Liver (tissue), 9 donors: ENCODE measurements around the gene ZNF865. TPM values are rescaled to one million over a fixed set of nuclear protein-coding genes. Genes with fewer than 3 reads are reported as not detected.

ENCODE experiments used
- DNase-seq: peaks from one replicate; pipeline ENCODE4 v3.0.0-alpha.2; 2017; ENCODE audit warnings: low spot score
- H3K27ac ChIP-seq, 2 donors: one replicate each; pipeline ENCODE4 v1.7.0; 2013; ENCODE audit warnings: inconsistent platforms in 2 of 2, low read length in 2 of 2, control low read depth in 1 of 2, low read depth in 1 of 2, mild to moderate bottlenecking in 1 of 2
- H3K27me3 ChIP-seq, 4 donors: one replicate each; pipeline versions ENCODE4 v1.6.1 to v1.7.0; 2013; ENCODE audit warnings: low read length in 3 of 4, inconsistent platforms in 1 of 4, mild to moderate bottlenecking in 1 of 4, moderate library complexity in 1 of 4; ENCODE audit not compliant: control insufficient read depth in 4 of 4, insufficient read depth in 4 of 4
- H3K36me3 ChIP-seq, 4 donors: one replicate each; pipeline versions ENCODE4 v1.6.1 to v1.7.0; 2013; ENCODE audit warnings: low read length in 3 of 4, mild to moderate bottlenecking in 3 of 4, low read depth in 1 of 4, moderate library complexity in 1 of 4; ENCODE audit not compliant: control insufficient read depth in 4 of 4, insufficient read depth in 3 of 4
- H3K4me1 ChIP-seq, 4 donors: one replicate each; pipeline versions ENCODE4 v1.6.1 to v1.7.0; 2013; ENCODE audit warnings: low read length in 3 of 4, mild to moderate bottlenecking in 3 of 4, moderate library complexity in 1 of 4; ENCODE audit not compliant: control insufficient read depth in 4 of 4, insufficient read depth in 4 of 4
- H3K4me3 ChIP-seq, 3 donors: one replicate each; pipeline versions ENCODE4 v1.6.1 to v1.7.0; 2013; ENCODE audit warnings: low read length in 3 of 3, control low read depth in 1 of 3, low read depth in 1 of 3, mild to moderate bottlenecking in 1 of 3
- H3K9ac ChIP-seq, 2 donors: one replicate each; pipeline ENCODE4 v1.7.0; 2013; ENCODE audit warnings: low read length in 2 of 2, mild to moderate bottlenecking in 2 of 2, moderate library complexity in 2 of 2, control low read depth in 1 of 2, low read depth in 1 of 2
- H3K9me3 ChIP-seq, 4 donors: one replicate each; pipeline versions ENCODE4 v1.6.1 to v1.7.0; 2013; ENCODE audit warnings: low read length in 3 of 4; ENCODE audit not compliant: control insufficient read depth in 4 of 4
- EGR1 ChIP-seq, 2 donors: IDR thresholded peaks; 2 replicates each; pipeline ENCODE4 v1.6.1; 2016 to 2018; ENCODE audit warnings: antibody characterized with exemption in 2 of 2, low read depth in 2 of 2
- FOXA1 ChIP-seq: IDR thresholded peaks from 2 replicates; pipeline ENCODE4 v1.6.1; 2016; ENCODE audit warnings: antibody characterized with exemption
- FOXA2 ChIP-seq: IDR thresholded peaks from 2 replicates; pipeline ENCODE4 v1.6.1; 2016; ENCODE audit warnings: antibody characterized with exemption
- GABPA ChIP-seq, 2 donors: IDR thresholded peaks in 1 of 2; conservative IDR thresholded peaks in 1 of 2; 2 replicates each; pipeline ENCODE4 v1.6.1; 2016; ENCODE audit warnings: antibody characterized with exemption in 2 of 2, mild to moderate bottlenecking in 1 of 2, moderate library complexity in 1 of 2
- HNF4G ChIP-seq: IDR thresholded peaks from 2 replicates; pipeline ENCODE4 v1.6.1; 2016; ENCODE audit warnings: antibody characterized with exemption
- JUND ChIP-seq, 2 donors: IDR thresholded peaks; 2 replicates each; pipeline ENCODE4 v1.6.1; 2016; ENCODE audit warnings: antibody characterized with exemption in 2 of 2
- MAX ChIP-seq: IDR thresholded peaks from 2 replicates; pipeline ENCODE4 v1.6.1; 2016; ENCODE audit warnings: antibody characterized with exemption
- NR2F2 ChIP-seq: IDR thresholded peaks from 2 replicates; pipeline ENCODE4 v1.6.1; 2016; ENCODE audit warnings: antibody characterized with exemption
- REST ChIP-seq: IDR thresholded peaks from 2 replicates; pipeline ENCODE4 v1.6.1; 2016; ENCODE audit warnings: antibody characterized with exemption, mild to moderate bottlenecking
- RXRA ChIP-seq, 2 donors: IDR thresholded peaks; 2 replicates each; pipeline ENCODE4 v1.6.1; 2017 to 2018; ENCODE audit warnings: antibody characterized with exemption in 2 of 2, mild to moderate bottlenecking in 1 of 2
- SP1 ChIP-seq: IDR thresholded peaks from 2 replicates; pipeline ENCODE4 v1.6.1; 2018; ENCODE audit warnings: antibody characterized with exemption, mild to moderate bottlenecking
- TAF1 ChIP-seq: conservative IDR thresholded peaks from 2 replicates; pipeline ENCODE4 v1.6.1; 2016; ENCODE audit warnings: antibody characterized with exemption, mild to moderate bottlenecking
- YY1 ChIP-seq: IDR thresholded peaks from 2 replicates; pipeline ENCODE4 v1.6.1; 2016; ENCODE audit warnings: antibody characterized with exemption, mild to moderate bottlenecking
- ZBTB33 ChIP-seq: IDR thresholded peaks from 2 replicates; pipeline ENCODE4 v1.6.1; 2016; ENCODE audit warnings: antibody characterized with exemption
- WGBS: extraction: QIAGEN DNeasy Blood & Tissue Kit; methylation state at CpG from one replicate; pipeline ENCODE4 v1.1.7; 2013; 5-methylcytosine and 5-hydroxymethylcytosine counted together
- polyA plus RNA-seq, 2 donors: library from polyadenylated mRNA; stranded (reverse) in 1 of 2; unstranded in 1 of 2; fragments of 200-250 nt in 1 of 2; fragments of >200 nt in 1 of 2; fragmentation: Nextera tagmentation in 1 of 2; extraction: Ambion mirVana in 1 of 2; gene quantifications; one replicate each; pipeline versions ENCODE4 v1.2.1 to v1.2.3, GENCODE V29; 2013 to 2015
- total RNA-seq, 2 donors: library from RNA; depleted of rRNA; stranded (reverse); fragments of >200 nt; gene quantifications; one replicate each; pipeline ENCODE4 v1.2.3, GENCODE V29; 2014
- TF ChIP-seq, protein P1 (sequence below): IDR thresholded peaks from 2 replicates; pipeline ENCODE4 v1.6.1; 2016; ENCODE audit warnings: antibody characterized with exemption
- donor health status: healthy.
- donor health status: healthy.
- donor health status: healthy.
- donor health status: healthy.
- donor health status: healthy.

ZNF865 gene
- total and polyA plus RNA-seq, 4 donors, result 0.38 to 3.1 (median 1.6) TPM

GRCh38 chr19:55644842-55645511 lies 39.5 kb downstream of the ZNF865 start:
- TF ChIP-seq GABPA (IDR thresholded peaks at IDR 0.05 in 1 of 2, conservative IDR thresholded peaks at IDR 0.05 in 1 of 2) (no peak), EGR1 (IDR thresholded peaks at IDR 0.05; ENCODE audit: low read depth in 2 of 2) (no peak), NR2F2 (no peak), ZBTB33 (no peak), JUND (IDR thresholded peaks at IDR 0.05) (no peak), FOXA1 (no peak), FOXA2 (no peak), YY1 (no peak), HNF4G (no peak), RXRA (IDR thresholded peaks at IDR 0.05) (no peak), MAX (no peak)
- TF ChIP-seq, protein P1, sequence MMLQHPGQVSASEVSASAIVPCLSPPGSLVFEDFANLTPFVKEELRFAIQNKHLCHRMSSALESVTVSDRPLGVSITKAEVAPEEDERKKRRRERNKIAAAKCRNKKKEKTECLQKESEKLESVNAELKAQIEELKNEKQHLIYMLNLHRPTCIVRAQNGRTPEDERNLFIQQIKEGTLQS, result no peak
- Histone ChIP-seq H3K4me1 (peaks cover 24 to 69% (median 58%) of the 10 kb centered on the region in 4 donors), H3K36me3 (peaks cover 0 to 9% (median under 1%) of the 10 kb centered on the region in 4 donors), H3K27me3 (no peaks in the 10 kb centered on the region), H3K9ac (no peak overlapping the region), H3K9me3 (no peaks in the 10 kb centered on the region), H3K4me3 (peak overlapping the region in 1 of 3 donors; percentile 70), H3K27ac (no peak overlapping the region)
- no peak for DNase-seq
- WGBS, result 91% methylated on average over 28 of the region's 28 CpGs

DNA sequence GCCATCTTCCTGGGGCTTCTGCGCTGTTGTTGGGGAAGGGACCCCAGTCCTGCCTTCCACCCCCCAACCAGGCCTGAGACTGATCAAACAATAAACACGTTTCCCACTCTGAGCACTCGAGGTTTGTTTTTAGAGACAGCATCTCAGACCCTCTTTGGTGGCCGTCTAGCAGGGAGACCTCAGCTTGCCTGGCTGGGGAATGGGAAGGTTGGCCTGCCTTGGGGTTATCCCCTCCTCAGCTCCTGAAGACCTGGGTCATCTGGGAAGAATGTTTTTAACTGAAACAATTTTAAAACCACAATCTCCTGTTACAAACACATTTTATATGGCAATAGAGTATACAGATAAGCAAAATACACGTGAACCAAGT lies 40.0 kb downstream of the ZNF865 start:
- Histone ChIP-seq H3K4me3 (no peak overlapping the region), H3K4me1 (peaks cover 22 to 63% (median 53%) of the 10 kb centered on the region in 4 donors), H3K27ac (no peak overlapping the region), H3K27me3 (no peaks in the 10 kb centered on the region), H3K9me3 (no peaks in the 10 kb centered on the region), H3K36me3 (peaks cover 0 to 9% (median under 1%) of the 10 kb centered on the region in 4 donors), H3K9ac (no peak overlapping the region)
- TF ChIP-seq TAF1, result no peak
- TF ChIP-seq FOXA2, result no peak
- no peak for TF ChIP-seq FOXA1
- no peak for TF ChIP-seq ZBTB33
- no peak for TF ChIP-seq GABPA (IDR thresholded peaks at IDR 0.05 in 1 of 2, conservative IDR thresholded peaks at IDR 0.05 in 1 of 2)
- TF ChIP-seq YY1, result no peak
- no peak for TF ChIP-seq REST
- TF ChIP-seq SP1, result no peak
- TF ChIP-seq NR2F2, result no peak
- no peak for TF ChIP-seq MAX
- DNase-seq, result no peak
- WGBS, result 77% methylated on average over 5 of the region's 5 CpGs
